OCI-LY1 (cell line): ENCODE results near the gene ETFBKMT.

Experiments
- H2AFZ ChIP-seq: fragments of 200-600 bp; sonication (generic), shearing (Covaris generic); 2 replicates; pipeline ENCODE4 v1.6.0; 2014; ENCODE audit warnings: antibody characterized with exemption, mild to moderate bottlenecking, low read length
- H3F3A ChIP-seq: fragments of 200-600 bp; sonication (generic), shearing (Covaris generic); 2 replicates; pipeline ENCODE4 v1.6.0; 2014; ENCODE audit warnings: mild to moderate bottlenecking, antibody characterized with exemption, low read length, moderate library complexity; ENCODE audit not compliant: insufficient read depth
- H3K27ac ChIP-seq: fragments of 200-600 bp; sonication (generic); 2 replicates; pipeline ENCODE4 v1.5.1; 2014; ENCODE audit warnings: low read length, mixed run types, mild to moderate bottlenecking, low read depth; ENCODE audit not compliant: poor library complexity, severe bottlenecking
- H3K27me3 ChIP-seq: fragments of 200-600 bp; sonication (generic); 2 replicates; pipeline ENCODE4 v1.6.0; 2014; ENCODE audit warnings: antibody characterized with exemption, mild to moderate bottlenecking, low read length, moderate library complexity; ENCODE audit not compliant: insufficient read depth
- H3K36me3 ChIP-seq: fragments of 200-600 bp; sonication (generic); 2 replicates; pipeline ENCODE4 v1.6.1; 2014; ENCODE audit warnings: mild to moderate bottlenecking, antibody characterized with exemption, low read length, moderate library complexity, mixed read lengths; ENCODE audit not compliant: insufficient read depth
- H3K4me1 ChIP-seq: fragments of 200-600 bp; sonication (generic); 2 replicates; pipeline ENCODE4 v1.5.1; 2014; ENCODE audit warnings: mild to moderate bottlenecking, low read length, moderate library complexity; ENCODE audit not compliant: insufficient read depth, severe bottlenecking
- H3K4me2 ChIP-seq: fragments of 200-600 bp; sonication (generic), shearing (Covaris generic); 2 replicates; pipeline ENCODE4 v1.6.1; 2014; ENCODE audit warnings: low read length
- H3K4me3 ChIP-seq: fragments of 200-600 bp; sonication (generic); 2 replicates; pipeline ENCODE4 v1.5.1; 2014; ENCODE audit warnings: low read length, low read depth, mild to moderate bottlenecking, mixed read lengths; ENCODE audit not compliant: poor library complexity, severe bottlenecking
- H3K79me2 ChIP-seq: fragments of 200-600 bp; shearing (Covaris generic); 2 replicates; pipeline ENCODE4 v1.6.1; 2016; ENCODE audit warnings: mixed run types, low read length, mixed read lengths; ENCODE audit not compliant: insufficient read depth
- H3K9ac ChIP-seq: fragments of 200-600 bp; sonication (generic), shearing (Covaris generic); 2 replicates; pipeline ENCODE4 v1.6.1; 2014; ENCODE audit warnings: mild to moderate bottlenecking, low read length, mixed read lengths
- H3K9me2 ChIP-seq: fragments of 200-600 bp; sonication (generic), shearing (Covaris generic); 2 replicates; pipeline ENCODE4 v1.6.1; 2014; ENCODE audit warnings: low read depth, mild to moderate bottlenecking, low read length, mixed read lengths
- H3K9me3 ChIP-seq: fragments of 200-600 bp; shearing (Covaris generic); 2 replicates; pipeline ENCODE4 v1.6.1; 2014; ENCODE audit warnings: low read length, mixed read lengths
- H4K20me1 ChIP-seq: fragments of 200-600 bp; sonication (generic), shearing (Covaris generic); 2 replicates; pipeline ENCODE4 v1.6.0; 2016; ENCODE audit warnings: mild to moderate bottlenecking, low read length; ENCODE audit not compliant: insufficient read depth
- CTCF ChIP-seq: fragments of 200-600 bp; sonication (generic), shearing (Covaris generic); IDR thresholded peaks from 2 replicates; pipeline ENCODE4 v1.5.1; 2017; ENCODE audit warnings: mild to moderate bottlenecking, antibody characterized with exemption, low read length, moderate library complexity, mixed read lengths
- EZH2 ChIP-seq: fragments of 200-600 bp; sonication (generic), shearing (Covaris generic); IDR thresholded peaks from 2 replicates; pipeline ENCODE4 v1.8.0; 2017; ENCODE audit warnings: borderline replicate concordance, mixed run types, mild to moderate bottlenecking, antibody characterized with exemption, low read length, moderate library complexity, mixed read lengths

ETFBKMT gene

DNA sequence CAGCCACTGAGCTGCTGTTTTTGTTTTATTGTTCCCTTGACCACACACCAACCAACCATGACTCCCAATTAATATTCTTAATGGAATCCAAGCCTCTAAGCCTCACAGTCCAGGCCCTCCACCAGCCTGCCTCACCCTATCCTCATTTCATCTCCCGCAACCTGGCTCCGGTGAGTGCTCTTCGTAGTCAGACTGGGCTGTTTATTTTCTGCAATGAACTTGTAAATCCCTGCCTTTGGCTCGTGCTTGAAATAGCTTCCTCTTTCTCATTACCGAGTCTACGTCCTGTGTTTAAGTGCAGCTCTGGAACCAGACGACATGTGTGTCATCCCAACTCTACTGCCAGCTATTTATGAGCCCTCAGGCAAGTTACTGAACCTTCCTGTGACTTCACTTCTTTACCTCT, 12.4 kb upstream of the ETFBKMT start:
- H3K79me2 ChIP-seq: no peaks in the 10 kb centered on the region
- no peaks in the 10 kb centered on the region for H4K20me1 ChIP-seq
- peak overlapping the region; percentile 34 for H3K27ac ChIP-seq
- H3K9ac ChIP-seq: no peak overlapping the region
- no peak overlapping the region for H3K4me2 ChIP-seq
- no peaks in the 10 kb centered on the region for H3K36me3 ChIP-seq
- H3K9me2 ChIP-seq: no peaks in the 10 kb centered on the region
- H3K27me3 ChIP-seq: no peaks in the 10 kb centered on the region
- TF ChIP-seq EZH2 (no peak), CTCF (no peak)
- no peaks in the 10 kb centered on the region for H3K9me3 ChIP-seq
- H3F3A ChIP-seq: no peaks in the 10 kb centered on the region
- peaks cover 46% of the 10 kb centered on the region for H3K4me1 ChIP-seq
- peak overlapping the region; percentile 85; the same call in 1 of the 2 replicates for H2AFZ ChIP-seq
- H3K4me3 ChIP-seq: no peak overlapping the region

DNA sequence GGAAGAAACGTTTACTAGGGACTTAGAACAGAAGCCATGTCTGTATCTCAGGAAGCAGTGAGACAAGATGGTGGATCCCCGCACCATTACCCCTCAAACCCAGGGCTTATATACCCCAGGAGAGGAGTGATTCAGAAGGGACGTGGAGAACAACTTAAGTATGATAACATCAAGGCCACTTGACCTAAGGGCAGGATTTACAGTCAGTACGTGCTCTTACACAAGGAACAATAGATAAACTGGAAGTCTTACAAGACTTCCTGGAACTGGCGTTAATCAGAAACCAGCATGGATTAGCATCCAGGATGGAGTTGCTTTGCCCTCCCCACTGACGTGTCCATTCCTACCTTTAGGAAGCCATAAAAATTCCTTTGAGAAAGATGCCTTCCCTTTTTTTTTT, 8.6 kb upstream of the ETFBKMT start:
- Histone ChIP-seq H3K27me3 (no peaks in the 10 kb centered on the region), H3K9ac (no peak overlapping the region), H3F3A (no peaks in the 10 kb centered on the region), H3K9me2 (no peaks in the 10 kb centered on the region), H3K36me3 (no peaks in the 10 kb centered on the region), H3K27ac (no peak overlapping the region), H3K9me3 (no peaks in the 10 kb centered on the region), H3K4me2 (no peak overlapping the region), H2AFZ (peak overlapping the region; percentile 80; the same call in 1 of the 2 replicates), H4K20me1 (no peaks in the 10 kb centered on the region), H3K4me3 (no peak overlapping the region), H3K79me2 (no peaks in the 10 kb centered on the region), H3K4me1 (peaks cover 43% of the 10 kb centered on the region)
- no peak for TF ChIP-seq CTCF
- no peak for TF ChIP-seq EZH2

DNA sequence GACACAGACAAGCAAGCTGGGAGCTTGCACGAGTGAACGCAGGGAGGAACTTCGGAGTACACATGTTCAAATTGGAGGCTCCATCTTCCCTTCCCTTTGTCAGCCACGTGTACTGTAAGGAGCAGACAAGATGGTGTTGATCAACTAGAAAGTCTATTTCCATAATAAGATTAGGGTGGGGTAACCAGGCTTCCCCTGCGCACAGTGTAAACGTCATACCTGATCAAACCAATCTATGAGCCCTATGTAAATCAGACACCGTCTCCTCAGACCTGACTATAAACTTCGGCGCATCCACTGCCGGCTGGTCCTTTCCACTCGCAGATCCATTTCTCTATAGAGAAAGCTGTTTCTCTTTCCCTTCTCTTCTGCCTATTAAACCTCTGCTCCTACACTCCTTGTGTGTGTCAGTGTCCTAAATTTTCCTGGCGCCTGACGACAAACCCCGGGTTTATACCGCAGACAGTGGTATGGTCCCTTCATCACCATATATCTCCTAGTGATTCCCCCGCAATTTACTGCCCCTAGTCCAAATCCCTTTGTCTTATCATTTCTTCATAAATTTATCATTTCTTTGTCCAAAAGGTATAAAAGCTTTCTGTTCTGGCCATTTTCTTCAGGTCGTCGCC, 7.5 kb upstream of the ETFBKMT start:
- H3K36me3 ChIP-seq: no peaks in the 10 kb centered on the region
- H3K27ac ChIP-seq: peak overlapping the region; percentile 48

More for the DNA sequence above, 7.5 kb upstream of the ETFBKMT start:
- no peaks in the 10 kb centered on the region for H3K79me2 ChIP-seq
- peaks cover 38% of the 10 kb centered on the region for H3K4me1 ChIP-seq
- H3F3A ChIP-seq: no peaks in the 10 kb centered on the region
- H2AFZ ChIP-seq: peak overlapping the region; percentile 56; the same call in 1 of the 2 replicates
- TF ChIP-seq CTCF (no peak), EZH2 (no peak)
- H4K20me1 ChIP-seq: no peaks in the 10 kb centered on the region
- no peaks in the 10 kb centered on the region for H3K9me2 ChIP-seq
- no peak overlapping the region for H3K9ac ChIP-seq
- no peak overlapping the region for H3K4me3 ChIP-seq
- H3K9me3 ChIP-seq: no peaks in the 10 kb centered on the region
- H3K27me3 ChIP-seq: no peaks in the 10 kb centered on the region
- H3K4me2 ChIP-seq: no peak overlapping the region
